Measurements from ENCODE around the gene SETD7. TPM values are rescaled to one million over a fixed set of nuclear protein-coding genes. Genes with fewer than 3 reads are reported as not detected.

The SETD7 gene
- total RNA-seq, 1 donor from 2014 or later: 70.6 TPM

- no peak for DNase-seq
Observed at GRCh38 chr4:139547979-139548378, 8.0 kb downstream of the SETD7 start.

GRCh38 chr4:139540632-139541031, 15.4 kb downstream of the SETD7 start:
- DNase-seq: no peak

- no peak for DNase-seq
Observed at GRCh38 chr4:139540161-139540560, 15.9 kb downstream of the SETD7 start.

GRCh38 chr4:139537292-139537691, 18.7 kb downstream of the SETD7 start:
- DNase-seq: no peak

- no peak for DNase-seq
Observed at GRCh38 chr4:139535871-139536234, 20.2 kb downstream of the SETD7 start.

- DNase-seq: no peak
Observed at GRCh38 chr4:139535228-139535870, 20.7 kb downstream of the SETD7 start.

GRCh38 chr4:139534287-139534950, 21.6 kb downstream of the SETD7 start:
- DNase-seq: no peak

GRCh38 chr4:139533511-139533910, 22.5 kb downstream of the SETD7 start:
- no peak for DNase-seq

- no peak for DNase-seq
Observed at GRCh38 chr4:139532947-139533346, 23.1 kb downstream of the SETD7 start.

GRCh38 chr4:139530833-139531427, 25.1 kb downstream of the SETD7 start:
- peak; percentile 76 for DNase-seq

- DNase-seq: no peak
Observed at GRCh38 chr4:139528377-139529005, 27.5 kb downstream of the SETD7 start.

- no peak for DNase-seq
Observed at GRCh38 chr4:139526928-139527327, 29.1 kb downstream of the SETD7 start.

GRCh38 chr4:139525414-139525813, 30.6 kb downstream of the SETD7 start:
- DNase-seq: no peak

- no peak for DNase-seq
Observed at GRCh38 chr4:139524062-139524631, 31.9 kb downstream of the SETD7 start.

GRCh38 chr4:139523076-139523475, 32.9 kb downstream of the SETD7 start:
- DNase-seq: peak; percentile 61

GRCh38 chr4:139522457-139522856, 33.6 kb downstream of the SETD7 start:
- DNase-seq: no peak

- no peak for DNase-seq
Observed at GRCh38 chr4:139521754-139522401, 34.1 kb downstream of the SETD7 start.

- no peak for DNase-seq
Observed at GRCh38 chr4:139515531-139515958, 40.5 kb downstream of the SETD7 start.

GRCh38 chr4:139514382-139515059, 41.5 kb downstream of the SETD7 start:
- DNase-seq: no peak

- peak; percentile 68 for DNase-seq
Observed at GRCh38 chr4:139511320-139511719, 44.7 kb downstream of the SETD7 start.

- peak; percentile 64 for DNase-seq
Observed at GRCh38 chr4:139509727-139510410, 46.1 kb downstream of the SETD7 start.

All from dermis blood vessel endothelial cell (primary cell).